Activated T-cell treated with anti-CD3 and anti-CD28 coated beads, Interleukin-2, amount 50 U/mL, for 72 hours (primary cell): ENCODE data around the gene CDH4. TPM values are rescaled to one million over a fixed set of nuclear protein-coding genes. Genes with fewer than 3 reads are reported as not detected.
"Not testable (repeated sequence)": the region's sequence is repeated elsewhere in the genome, so short reads cannot be mapped to it uniquely, and the experiment has no call there.

Experiments used
- ATAC-seq, 2 donors: fragments of 150-1000 bp; cut with Tn5 transposase; replicated peaks in 1 of 2; 2 replicates each; pipeline ENCODE4 v1.10.0; 2021; ENCODE audit warnings: moderate library complexity in 2 of 2, mild to moderate bottlenecking in 1 of 2
- DNase-seq, 2 donors: peaks; one replicate each; pipeline ENCODE4 v3.0.0; 2021 to 2022; ENCODE audit warnings: mixed read lengths in 1 of 2
- H3K27ac Mint-ChIP-seq: one replicate; pipeline ENCODE4 v1.8.0; 2022; ENCODE audit warnings: mild to moderate bottlenecking, moderate library complexity, mixed read lengths
- H3K27me3 Mint-ChIP-seq: one replicate; pipeline ENCODE4 v1.8.0; 2022; ENCODE audit warnings: low read depth, mixed read lengths
- H3K36me3 Mint-ChIP-seq, 2 donors: one replicate each; pipeline ENCODE4 v1.8.0; 2022; ENCODE audit warnings: mixed read lengths in 2 of 2, mild to moderate bottlenecking in 1 of 2; ENCODE audit not compliant: insufficient read depth in 2 of 2
- H3K4me1 Mint-ChIP-seq: one replicate; pipeline ENCODE4 v1.8.0; 2022; ENCODE audit warnings: low read depth, mixed read lengths
- H3K4me3 Mint-ChIP-seq, 2 donors: one replicate each; pipeline ENCODE4 v1.8.0; 2022; ENCODE audit warnings: mild to moderate bottlenecking in 2 of 2, mixed read lengths in 2 of 2, moderate library complexity in 2 of 2
- H3K9me3 Mint-ChIP-seq, 2 donors: one replicate each; pipeline ENCODE4 v1.8.0; 2022; ENCODE audit warnings: mixed read lengths in 2 of 2
- total RNA-seq, 2 donors: library from RNA; stranded (reverse); gene quantifications; one replicate each; pipeline ENCODE4 v1.2.3, GENCODE V29; 2022

Gene CDH4
- total RNA-seq, 2 donors from 2014 or later, result 0.17 to 0.35 TPM

GRCh38 chr20:61425541-61425991, 173.5 kb downstream of the CDH4 start:
- H3K27me3 Mint-ChIP-seq, H3K27ac Mint-ChIP-seq, H3K9me3 Mint-ChIP-seq, H3K4me1 Mint-ChIP-seq, H3K4me3 Mint-ChIP-seq, ATAC-seq, H3K36me3 Mint-ChIP-seq, DNase-seq: not testable (repeated sequence)

DNA sequence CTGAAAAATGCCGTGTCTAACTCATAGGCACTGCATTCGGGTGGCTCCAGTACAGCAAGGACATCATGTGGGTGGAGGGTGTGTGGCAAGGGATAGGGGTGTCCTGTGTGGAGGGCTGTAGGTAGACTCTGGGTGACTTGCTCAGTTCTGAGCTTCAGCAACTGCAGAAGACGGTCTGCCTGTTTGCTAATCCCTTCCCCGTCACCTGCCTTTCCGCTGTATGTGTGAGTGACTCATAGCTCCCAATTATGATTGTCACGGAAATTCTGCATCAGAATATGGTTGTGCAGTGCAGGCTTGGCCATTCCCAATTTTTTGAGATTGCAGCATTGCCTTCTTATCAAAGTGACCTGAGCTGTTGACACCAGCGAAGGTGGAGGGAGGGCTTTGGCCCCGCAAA, 174.3 kb downstream of the CDH4 start:
- H3K4me3 Mint-ChIP-seq, result no peak overlapping the region
- H3K27me3 Mint-ChIP-seq, result no peaks in the 10 kb centered on the region
- DNase-seq (no peak), ATAC-seq (no peak)
- H3K4me1 Mint-ChIP-seq, result no peaks in the 10 kb centered on the region
- H3K36me3 Mint-ChIP-seq, result no peaks in the 10 kb centered on the region
- H3K27ac Mint-ChIP-seq, result no peak overlapping the region
- H3K9me3 Mint-ChIP-seq, result no peaks in the 10 kb centered on the region

- no peak for ATAC-seq
- DNase-seq, result no peak
- H3K27me3 Mint-ChIP-seq, result no peaks in the 10 kb centered on the region
- no peaks in the 10 kb centered on the region for H3K36me3 Mint-ChIP-seq
- H3K4me1 Mint-ChIP-seq, result no peaks in the 10 kb centered on the region
- no peak overlapping the region for H3K27ac Mint-ChIP-seq
- H3K4me3 Mint-ChIP-seq, result no peak overlapping the region
- H3K9me3 Mint-ChIP-seq, result no peaks in the 10 kb centered on the region
These were observed 177.6 kb downstream of the CDH4 start for GRCh38 chr20:61429458-61430227.

GRCh38 chr20:61430228-61430624, 178.2 kb downstream of the CDH4 start:
- H3K27ac Mint-ChIP-seq, result no peak overlapping the region
- no peaks in the 10 kb centered on the region for H3K4me1 Mint-ChIP-seq
- no peaks in the 10 kb centered on the region for H3K9me3 Mint-ChIP-seq
- H3K4me3 Mint-ChIP-seq, result no peak overlapping the region
- no peak for ATAC-seq
- H3K36me3 Mint-ChIP-seq, result no peaks in the 10 kb centered on the region
- DNase-seq, result no peak
- no peaks in the 10 kb centered on the region for H3K27me3 Mint-ChIP-seq

- Mint-ChIP-seq H3K9me3 (no peaks in the 10 kb centered on the region), H3K27me3 (no peaks in the 10 kb centered on the region), H3K4me1 (no peaks in the 10 kb centered on the region), H3K36me3 (no peaks in the 10 kb centered on the region), H3K4me3 (no peak overlapping the region), H3K27ac (no peak overlapping the region)
- ATAC-seq (no peak), DNase-seq (no peak)
These were observed 181.1 kb downstream of the CDH4 start for GRCh38 chr20:61433176-61433575.

DNA sequence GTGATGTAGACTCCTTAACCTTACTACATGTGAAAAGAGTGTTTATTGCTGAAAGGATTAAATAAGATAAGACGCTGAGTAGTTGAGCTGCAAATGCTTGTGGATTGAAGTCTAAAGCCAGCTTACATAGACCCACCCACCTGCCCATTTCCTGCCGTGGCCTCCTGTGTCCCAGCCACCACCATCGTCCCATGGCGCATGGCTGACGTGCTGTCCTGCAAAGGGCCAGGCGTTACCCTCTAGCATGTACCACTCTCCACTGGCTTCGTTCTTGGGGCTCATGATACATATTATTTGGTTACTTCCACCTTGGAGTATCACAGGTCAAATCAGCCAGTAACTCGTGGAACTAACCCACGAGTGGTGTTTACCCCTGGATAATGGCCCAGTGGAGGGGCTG, 181.8 kb downstream of the CDH4 start:
- ATAC-seq (no peak), DNase-seq (no peak)
- Mint-ChIP-seq H3K27me3 (no peaks in the 10 kb centered on the region), H3K4me1 (no peaks in the 10 kb centered on the region), H3K27ac (no peak overlapping the region), H3K36me3 (no peaks in the 10 kb centered on the region), H3K9me3 (no peaks in the 10 kb centered on the region), H3K4me3 (no peak overlapping the region)

GRCh38 chr20:61434341-61434781, 182.3 kb downstream of the CDH4 start:
- no peaks in the 10 kb centered on the region for H3K9me3 Mint-ChIP-seq
- ATAC-seq (no peak), DNase-seq (no peak)
- H3K4me1 Mint-ChIP-seq, result no peaks in the 10 kb centered on the region
- no peak overlapping the region for H3K27ac Mint-ChIP-seq
- H3K36me3 Mint-ChIP-seq, result no peaks in the 10 kb centered on the region
- no peaks in the 10 kb centered on the region for H3K27me3 Mint-ChIP-seq
- H3K4me3 Mint-ChIP-seq, result no peak overlapping the region

DNA sequence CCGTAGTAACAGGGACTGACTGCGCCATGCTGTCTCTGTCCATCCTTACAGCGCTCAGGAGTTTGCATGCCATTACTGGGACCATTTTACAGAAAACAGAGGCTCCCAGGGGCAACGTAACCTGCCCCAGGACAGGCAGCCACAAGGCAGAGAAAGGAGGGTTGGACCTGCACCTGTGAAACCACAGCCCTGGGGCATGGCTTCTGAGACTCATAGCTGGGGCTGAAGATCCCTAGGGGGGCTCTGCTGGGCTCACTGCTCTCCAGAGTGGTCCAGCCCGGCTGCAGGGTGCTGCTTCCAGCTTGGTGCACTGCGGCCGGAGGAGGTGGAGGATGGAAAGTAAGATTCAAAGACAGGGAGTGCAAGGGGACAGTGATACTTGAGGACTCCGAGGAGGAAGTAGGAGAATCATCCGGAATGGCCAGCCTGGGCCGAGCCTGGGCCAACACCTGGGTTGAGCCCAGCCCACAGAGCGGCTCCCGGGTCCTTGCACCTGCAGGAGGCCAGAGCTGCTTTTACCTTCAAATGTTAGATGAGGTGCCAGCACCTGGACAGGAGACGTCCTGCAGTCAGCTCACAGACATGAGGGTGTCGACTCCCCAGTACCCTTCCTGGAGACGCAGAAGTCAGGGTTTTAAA, 183.2 kb downstream of the CDH4 start:
- Mint-ChIP-seq H3K4me3 (no peak overlapping the region), H3K27ac (no peak overlapping the region), H3K36me3 (no peaks in the 10 kb centered on the region), H3K9me3 (no peaks in the 10 kb centered on the region), H3K4me1 (no peaks in the 10 kb centered on the region), H3K27me3 (no peaks in the 10 kb centered on the region)
- ATAC-seq (no peak), DNase-seq (no peak)

GRCh38 chr20:61435823-61436220, 183.8 kb downstream of the CDH4 start:
- H3K9me3 Mint-ChIP-seq, result no peaks in the 10 kb centered on the region
- H3K27me3 Mint-ChIP-seq, result no peaks in the 10 kb centered on the region
- ATAC-seq, result no peak
- no peak overlapping the region for H3K4me3 Mint-ChIP-seq
- no peak overlapping the region for H3K27ac Mint-ChIP-seq
- H3K36me3 Mint-ChIP-seq, result no peaks in the 10 kb centered on the region
- H3K4me1 Mint-ChIP-seq, result no peaks in the 10 kb centered on the region
- DNase-seq, result no peak

DNA sequence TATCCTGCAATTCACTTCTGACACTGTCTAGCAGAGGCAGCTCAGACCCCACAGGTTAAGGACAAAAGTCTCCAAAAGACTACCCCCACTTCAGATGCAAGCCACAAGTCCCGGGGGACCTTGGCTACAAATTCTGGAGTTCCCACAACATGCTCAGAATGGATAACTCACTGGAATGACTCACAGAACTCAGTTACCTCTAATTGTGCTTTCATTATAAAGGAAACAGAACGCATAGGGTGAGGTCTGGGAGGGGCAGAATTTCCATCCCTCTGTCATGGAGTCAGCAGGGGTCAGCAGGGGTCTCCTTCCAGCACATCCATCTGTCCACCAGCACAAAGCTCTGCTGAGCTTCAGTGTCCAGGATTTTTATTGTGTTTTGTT, 184.2 kb downstream of the CDH4 start:
- Mint-ChIP-seq H3K4me3 (no peak overlapping the region), H3K9me3 (no peaks in the 10 kb centered on the region), H3K4me1 (no peaks in the 10 kb centered on the region), H3K27me3 (no peaks in the 10 kb centered on the region), H3K36me3 (no peaks in the 10 kb centered on the region), H3K27ac (no peak overlapping the region)
- no peak for DNase-seq
- ATAC-seq, result no peak

- no peaks in the 10 kb centered on the region for H3K36me3 Mint-ChIP-seq
- DNase-seq, result no peak
- H3K27me3 Mint-ChIP-seq, result no peaks in the 10 kb centered on the region
- H3K9me3 Mint-ChIP-seq, result no peaks in the 10 kb centered on the region
- H3K27ac Mint-ChIP-seq, result no peak overlapping the region
- no peaks in the 10 kb centered on the region for H3K4me1 Mint-ChIP-seq
- H3K4me3 Mint-ChIP-seq, result no peak overlapping the region
- no peak for ATAC-seq
These were observed 184.7 kb downstream of the CDH4 start for GRCh38 chr20:61436667-61437279.

GRCh38 chr20:61437280-61438206, 185.5 kb downstream of the CDH4 start:
- H3K4me3 Mint-ChIP-seq, result no peak overlapping the region
- no peaks in the 10 kb centered on the region for H3K27me3 Mint-ChIP-seq
- H3K27ac Mint-ChIP-seq, result no peak overlapping the region
- H3K9me3 Mint-ChIP-seq, result no peaks in the 10 kb centered on the region
- H3K36me3 Mint-ChIP-seq, result no peaks in the 10 kb centered on the region
- DNase-seq, result no peak
- no peak for ATAC-seq
- H3K4me1 Mint-ChIP-seq, result no peaks in the 10 kb centered on the region

GRCh38 chr20:61438285-61438684, 186.2 kb downstream of the CDH4 start:
- ATAC-seq (no peak), DNase-seq (no peak)
- H3K27ac Mint-ChIP-seq, result no peak overlapping the region
- H3K4me1 Mint-ChIP-seq, result no peaks in the 10 kb centered on the region
- H3K36me3 Mint-ChIP-seq, result no peaks in the 10 kb centered on the region
- no peaks in the 10 kb centered on the region for H3K27me3 Mint-ChIP-seq
- H3K4me3 Mint-ChIP-seq, result no peak overlapping the region
- no peaks in the 10 kb centered on the region for H3K9me3 Mint-ChIP-seq
